Natural killer cell (primary cell): ENCODE data around the gene RTN4R. TPM values are rescaled to one million over a fixed set of nuclear protein-coding genes. Genes with fewer than 3 reads are reported as not detected.
A peak's percentile ranks its signal among the peaks of the same experiment; 100 is the strongest.

Source experiments
- ATAC-seq, 3 donors: fragments of 150-1000 bp in 2 of 3; fragments of 200-7000 bp in 1 of 3; cut with Tn5 transposase; 1 replicate in 1 of 3; 2 replicates in 2 of 3; pipeline ENCODE4 v1.10.0; 2021; ENCODE audit warnings: mild to moderate bottlenecking in 2 of 3, moderate library complexity in 2 of 3
- DNase-seq, 2 donors: peaks; one replicate each; pipeline versions ENCODE4 v3.0.0 to v3.0.0-alpha.2; 2013 to 2021; ENCODE audit warnings: mixed read lengths in 1 of 2
- H3K27ac ChIP-seq: one replicate; pipeline ENCODE4 v1.5.1; 2013; ENCODE audit warnings: mild to moderate bottlenecking, low read length
- H3K27me3 ChIP-seq: one replicate; pipeline ENCODE4 v1.6.1; 2013; ENCODE audit warnings: low read length; ENCODE audit not compliant: control insufficient read depth, insufficient read depth
- H3K36me3 ChIP-seq: one replicate; pipeline ENCODE4 v1.6.1; 2013; ENCODE audit warnings: low read length; ENCODE audit not compliant: control insufficient read depth, insufficient read depth
- H3K4me1 ChIP-seq: one replicate; pipeline ENCODE4 v1.6.1; 2013; ENCODE audit warnings: low read length; ENCODE audit not compliant: control insufficient read depth, insufficient read depth
- H3K4me3 ChIP-seq: one replicate; pipeline ENCODE4 v1.5.1; 2013; ENCODE audit warnings: low read length
- H3K9me3 ChIP-seq: one replicate; pipeline ENCODE4 v1.6.1; 2013; ENCODE audit warnings: low read length; ENCODE audit not compliant: control insufficient read depth, insufficient read depth
- H3K27ac Mint-ChIP-seq, 2 donors: one replicate each; pipeline ENCODE4 v1.8.0; 2022; ENCODE audit warnings: mild to moderate bottlenecking in 2 of 2, mixed read lengths in 2 of 2, moderate library complexity in 1 of 2
- H3K27me3 Mint-ChIP-seq, 2 donors: one replicate each; pipeline ENCODE4 v1.8.0; 2022; ENCODE audit warnings: low read depth in 2 of 2, mixed read lengths in 2 of 2
- H3K36me3 Mint-ChIP-seq: one replicate; pipeline ENCODE4 v1.8.0; 2022; ENCODE audit warnings: mixed read lengths
- H3K4me1 Mint-ChIP-seq, 2 donors: one replicate each; pipeline ENCODE4 v1.8.0; 2022; ENCODE audit warnings: mixed read lengths in 2 of 2
- H3K4me3 Mint-ChIP-seq: one replicate; pipeline ENCODE4 v1.8.0; 2022; ENCODE audit warnings: mild to moderate bottlenecking, moderate library complexity, mixed read lengths
- H3K9me3 Mint-ChIP-seq, 2 donors: one replicate each; pipeline ENCODE4 v1.8.0; 2022; ENCODE audit warnings: mixed read lengths in 2 of 2
- CTCF ChIP-seq: fragments of 200-600 bp; IDR thresholded peaks from one replicate; pipeline ENCODE4 v1.8.0; 2022; ENCODE audit warnings: antibody characterized with exemption
- WGBS: methylation state at CpG from one replicate; pipeline ENCODE4 v1.1.7; 2013; ENCODE audit warnings: missing lambda C conversion rate; ENCODE audit not compliant: insufficient coverage; 5-methylcytosine and 5-hydroxymethylcytosine counted together
- intact Hi-C: fragments of 100-400 bp; cut with micrococcal nuclease; formaldehyde crosslinking; loops from one replicate; pipeline ENCODE4 v1.14.2; 2022
- total RNA-seq, 4 donors: library from RNA; stranded (reverse); fragments of 120-200 nt in 1 of 4; gene quantifications; one replicate each; pipeline versions ENCODE4 v1.2.3 to v1.2.4, GENCODE V29; 2013 to 2022

Gene RTN4R
- total RNA-seq, 3 donors from 2014 or later (not counting 1 experiment from before 2014, with no cell fraction given): 1.2 to 2.9 (median 1.6) TPM

DNA sequence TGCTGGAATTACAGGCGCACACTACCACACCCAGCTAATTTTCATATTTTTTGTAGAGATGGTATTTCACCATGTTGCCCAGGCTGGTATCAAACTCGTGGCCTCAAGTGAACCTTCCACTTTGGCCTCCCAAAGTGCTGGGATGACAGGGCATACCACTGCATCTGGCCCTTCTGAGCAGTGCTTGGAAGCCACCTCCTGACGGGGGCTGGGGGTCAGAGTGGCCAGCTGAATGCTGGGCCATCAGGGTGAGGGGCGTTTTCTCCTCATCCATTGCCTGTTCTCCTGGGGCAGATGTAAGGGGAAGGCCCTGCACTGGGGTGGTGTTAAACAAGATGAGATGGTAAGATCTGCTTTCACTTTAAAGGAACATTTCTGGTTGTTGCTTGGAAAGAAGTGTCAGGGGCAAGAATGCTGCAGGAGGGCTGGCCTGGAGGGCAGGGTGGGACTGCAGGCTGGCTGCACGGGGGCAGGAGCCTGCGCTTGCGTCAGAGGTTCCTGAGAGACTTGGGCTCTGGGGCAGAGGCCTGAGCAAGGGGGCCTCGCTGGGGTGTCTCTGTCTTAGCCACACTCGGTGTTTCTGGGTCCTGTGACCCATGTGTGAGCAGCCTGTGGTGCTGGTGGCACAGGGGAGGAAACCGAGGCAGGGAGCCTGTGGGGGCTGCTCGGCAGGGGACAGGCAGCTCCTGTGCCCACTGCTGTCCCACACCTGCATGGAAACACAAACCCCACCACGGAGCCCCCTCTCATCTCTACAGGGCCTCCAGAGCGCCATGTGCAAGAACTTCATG is 34.5 kb upstream of the RTN4R start:
- no peak overlapping the region for H3K27ac Mint-ChIP-seq
- H3K27me3 Mint-ChIP-seq: peaks cover 0 to 13% of the 10 kb centered on the region in 2 donors
- no peak for TF ChIP-seq CTCF
- Histone ChIP-seq H3K36me3 (no peaks in the 10 kb centered on the region), H3K4me1 (peaks cover 16% of the 10 kb centered on the region), H3K9me3 (no peaks in the 10 kb centered on the region), H3K27me3 (peaks cover 5% of the 10 kb centered on the region), H3K4me3 (no peak overlapping the region), H3K27ac (no peak overlapping the region)
- no peak overlapping the region for H3K4me3 Mint-ChIP-seq
- peaks cover 0 to 7% of the 10 kb centered on the region in 2 donors for H3K4me1 Mint-ChIP-seq
- no peaks in the 10 kb centered on the region for H3K36me3 Mint-ChIP-seq
- 66% methylated on average over 13 of the region's 13 CpGs for WGBS
- DNase-seq (no peak), ATAC-seq (no peak)
- intact Hi-C loops: no loop called here
- H3K9me3 Mint-ChIP-seq: no peaks in the 10 kb centered on the region

DNA sequence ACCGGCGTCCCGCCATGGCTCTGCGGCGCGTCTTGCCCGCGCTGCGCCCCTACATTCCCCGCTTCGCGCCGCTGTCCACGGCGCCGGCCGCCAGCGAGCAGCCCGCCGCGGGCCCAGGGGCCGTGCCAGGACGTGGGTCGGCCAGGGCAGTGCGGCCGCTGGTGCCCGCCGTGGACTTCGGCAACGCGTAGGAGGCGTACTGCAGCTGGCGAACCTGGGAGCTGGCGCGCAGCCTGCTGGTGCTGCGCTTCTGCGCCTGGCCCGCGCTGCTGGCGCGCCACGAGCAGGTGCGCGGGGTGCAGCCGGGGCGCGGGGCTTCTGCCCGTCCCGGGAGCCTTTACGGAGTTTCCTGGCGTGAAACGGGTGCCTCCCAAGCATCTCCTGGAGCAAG is 31.6 kb upstream of the RTN4R start:
- peaks cover 0 to 7% of the 10 kb centered on the region in 2 donors for H3K4me1 Mint-ChIP-seq
- H3K9me3 Mint-ChIP-seq: no peaks in the 10 kb centered on the region
- H3K27ac Mint-ChIP-seq: no peak overlapping the region
- peaks cover 5% of the 10 kb centered on the region for H3K27me3 ChIP-seq
- peaks cover 16% of the 10 kb centered on the region for H3K4me1 ChIP-seq
- under 1% methylated on average over 52 of the region's 52 CpGs for WGBS
- H3K27ac ChIP-seq: no peak overlapping the region
- peak; percentile 36 to 45 (median 40) for ATAC-seq
- TF ChIP-seq CTCF: no peak
- DNase-seq: no peak
- H3K4me3 Mint-ChIP-seq: peak overlapping the region; percentile 75
- H3K36me3 ChIP-seq: no peaks in the 10 kb centered on the region
- H3K9me3 ChIP-seq: no peaks in the 10 kb centered on the region
- H3K4me3 ChIP-seq: peak overlapping the region; percentile 25
- intact Hi-C loops: no loop called here
- H3K36me3 Mint-ChIP-seq: no peaks in the 10 kb centered on the region
- peaks cover 0 to 13% of the 10 kb centered on the region in 2 donors for H3K27me3 Mint-ChIP-seq

GRCh38 chr22:20298803-20299745 is 31.0 kb upstream of the RTN4R start:
- ATAC-seq (peak; percentile 79 to 84 (median 79)), DNase-seq (peak; percentile 46 to 93)
- Mint-ChIP-seq H3K27me3 (peaks cover 0 to 13% of the 10 kb centered on the region in 2 donors), H3K4me1 (peaks cover 0 to 7% of the 10 kb centered on the region in 2 donors), H3K27ac (no peak overlapping the region), H3K36me3 (no peaks in the 10 kb centered on the region), H3K9me3 (no peaks in the 10 kb centered on the region), H3K4me3 (peak overlapping the region; percentile 74)
- intact Hi-C loops: no loop called here
- H3K4me3 ChIP-seq: peak overlapping the region; percentile 25
- no peak for TF ChIP-seq CTCF
- H3K4me1 ChIP-seq: peaks cover 16% of the 10 kb centered on the region
- H3K27me3 ChIP-seq: peaks cover 5% of the 10 kb centered on the region
- no peak overlapping the region for H3K27ac ChIP-seq
- no peaks in the 10 kb centered on the region for H3K9me3 ChIP-seq
- WGBS: 5% methylated on average over 90 of the region's 90 CpGs
- H3K36me3 ChIP-seq: no peaks in the 10 kb centered on the region
